OCI-LY1 (cell line): ENCODE measurements around the gene MFSD8.
"Not testable (repeated sequence)": the region's sequence is repeated elsewhere in the genome, so short reads cannot be mapped to it uniquely, and the experiment has no call there.

Experiments used
- H2AFZ ChIP-seq: fragments of 200-600 bp; sonication (generic), shearing (Covaris generic); 2 replicates; pipeline ENCODE4 v1.6.0; 2014; ENCODE audit warnings: antibody characterized with exemption, mild to moderate bottlenecking, low read length
- H3F3A ChIP-seq: fragments of 200-600 bp; sonication (generic), shearing (Covaris generic); 2 replicates; pipeline ENCODE4 v1.6.0; 2014; ENCODE audit warnings: mild to moderate bottlenecking, antibody characterized with exemption, low read length, moderate library complexity; ENCODE audit not compliant: insufficient read depth
- H3K27ac ChIP-seq: fragments of 200-600 bp; sonication (generic); 2 replicates; pipeline ENCODE4 v1.5.1; 2014; ENCODE audit warnings: low read length, mixed run types, mild to moderate bottlenecking, low read depth; ENCODE audit not compliant: poor library complexity, severe bottlenecking
- H3K27me3 ChIP-seq: fragments of 200-600 bp; sonication (generic); 2 replicates; pipeline ENCODE4 v1.6.0; 2014; ENCODE audit warnings: antibody characterized with exemption, mild to moderate bottlenecking, low read length, moderate library complexity; ENCODE audit not compliant: insufficient read depth
- H3K36me3 ChIP-seq: fragments of 200-600 bp; sonication (generic); 2 replicates; pipeline ENCODE4 v1.6.1; 2014; ENCODE audit warnings: mild to moderate bottlenecking, antibody characterized with exemption, low read length, moderate library complexity, mixed read lengths; ENCODE audit not compliant: insufficient read depth
- H3K4me1 ChIP-seq: fragments of 200-600 bp; sonication (generic); 2 replicates; pipeline ENCODE4 v1.5.1; 2014; ENCODE audit warnings: mild to moderate bottlenecking, low read length, moderate library complexity; ENCODE audit not compliant: insufficient read depth, severe bottlenecking
- H3K4me2 ChIP-seq: fragments of 200-600 bp; sonication (generic), shearing (Covaris generic); 2 replicates; pipeline ENCODE4 v1.6.1; 2014; ENCODE audit warnings: low read length
- H3K4me3 ChIP-seq: fragments of 200-600 bp; sonication (generic); 2 replicates; pipeline ENCODE4 v1.5.1; 2014; ENCODE audit warnings: low read length, low read depth, mild to moderate bottlenecking, mixed read lengths; ENCODE audit not compliant: poor library complexity, severe bottlenecking
- H3K79me2 ChIP-seq: fragments of 200-600 bp; shearing (Covaris generic); 2 replicates; pipeline ENCODE4 v1.6.1; 2016; ENCODE audit warnings: mixed run types, low read length, mixed read lengths; ENCODE audit not compliant: insufficient read depth
- H3K9ac ChIP-seq: fragments of 200-600 bp; sonication (generic), shearing (Covaris generic); 2 replicates; pipeline ENCODE4 v1.6.1; 2014; ENCODE audit warnings: mild to moderate bottlenecking, low read length, mixed read lengths
- H3K9me2 ChIP-seq: fragments of 200-600 bp; sonication (generic), shearing (Covaris generic); 2 replicates; pipeline ENCODE4 v1.6.1; 2014; ENCODE audit warnings: low read depth, mild to moderate bottlenecking, low read length, mixed read lengths
- H3K9me3 ChIP-seq: fragments of 200-600 bp; shearing (Covaris generic); 2 replicates; pipeline ENCODE4 v1.6.1; 2014; ENCODE audit warnings: low read length, mixed read lengths
- H4K20me1 ChIP-seq: fragments of 200-600 bp; sonication (generic), shearing (Covaris generic); 2 replicates; pipeline ENCODE4 v1.6.0; 2016; ENCODE audit warnings: mild to moderate bottlenecking, low read length; ENCODE audit not compliant: insufficient read depth
- EZH2 ChIP-seq: fragments of 200-600 bp; sonication (generic), shearing (Covaris generic); IDR thresholded peaks from 2 replicates; pipeline ENCODE4 v1.8.0; 2017; ENCODE audit warnings: borderline replicate concordance, mixed run types, mild to moderate bottlenecking, antibody characterized with exemption, low read length, moderate library complexity, mixed read lengths
- TF ChIP-seq, protein P1 (sequence below): fragments of 200-600 bp; sonication (generic), shearing (Covaris generic); IDR thresholded peaks from 2 replicates; pipeline ENCODE4 v1.5.1; 2017; ENCODE audit warnings: mild to moderate bottlenecking, antibody characterized with exemption, low read length, moderate library complexity, mixed read lengths

The MFSD8 gene

GRCh38 chr4:127917151-127917550 is 47.8 kb downstream of the MFSD8 start:
- no peak for TF ChIP-seq EZH2
- TF ChIP-seq, protein P1, sequence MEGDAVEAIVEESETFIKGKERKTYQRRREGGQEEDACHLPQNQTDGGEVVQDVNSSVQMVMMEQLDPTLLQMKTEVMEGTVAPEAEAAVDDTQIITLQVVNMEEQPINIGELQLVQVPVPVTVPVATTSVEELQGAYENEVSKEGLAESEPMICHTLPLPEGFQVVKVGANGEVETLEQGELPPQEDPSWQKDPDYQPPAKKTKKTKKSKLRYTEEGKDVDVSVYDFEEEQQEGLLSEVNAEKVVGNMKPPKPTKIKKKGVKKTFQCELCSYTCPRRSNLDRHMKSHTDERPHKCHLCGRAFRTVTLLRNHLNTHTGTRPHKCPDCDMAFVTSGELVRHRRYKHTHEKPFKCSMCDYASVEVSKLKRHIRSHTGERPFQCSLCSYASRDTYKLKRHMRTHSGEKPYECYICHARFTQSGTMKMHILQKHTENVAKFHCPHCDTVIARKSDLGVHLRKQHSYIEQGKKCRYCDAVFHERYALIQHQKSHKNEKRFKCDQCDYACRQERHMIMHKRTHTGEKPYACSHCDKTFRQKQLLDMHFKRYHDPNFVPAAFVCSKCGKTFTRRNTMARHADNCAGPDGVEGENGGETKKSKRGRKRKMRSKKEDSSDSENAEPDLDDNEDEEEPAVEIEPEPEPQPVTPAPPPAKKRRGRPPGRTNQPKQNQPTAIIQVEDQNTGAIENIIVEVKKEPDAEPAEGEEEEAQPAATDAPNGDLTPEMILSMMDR = no peak
- no peak overlapping the region for H3K4me3 ChIP-seq
- H3K4me2 ChIP-seq = no peak overlapping the region
- H3K27ac ChIP-seq = no peak overlapping the region
- no peak overlapping the region for H2AFZ ChIP-seq
- H3F3A ChIP-seq = no peaks in the 10 kb centered on the region
- no peaks in the 10 kb centered on the region for H3K9me3 ChIP-seq
- H3K79me2 ChIP-seq = no peaks in the 10 kb centered on the region
- no peaks in the 10 kb centered on the region for H3K27me3 ChIP-seq
- no peaks in the 10 kb centered on the region for H3K4me1 ChIP-seq
- H3K9me2 ChIP-seq = no peaks in the 10 kb centered on the region
- H3K9ac ChIP-seq = no peak overlapping the region
- no peaks in the 10 kb centered on the region for H4K20me1 ChIP-seq
- peaks cover 27% of the 10 kb centered on the region for H3K36me3 ChIP-seq

DNA sequence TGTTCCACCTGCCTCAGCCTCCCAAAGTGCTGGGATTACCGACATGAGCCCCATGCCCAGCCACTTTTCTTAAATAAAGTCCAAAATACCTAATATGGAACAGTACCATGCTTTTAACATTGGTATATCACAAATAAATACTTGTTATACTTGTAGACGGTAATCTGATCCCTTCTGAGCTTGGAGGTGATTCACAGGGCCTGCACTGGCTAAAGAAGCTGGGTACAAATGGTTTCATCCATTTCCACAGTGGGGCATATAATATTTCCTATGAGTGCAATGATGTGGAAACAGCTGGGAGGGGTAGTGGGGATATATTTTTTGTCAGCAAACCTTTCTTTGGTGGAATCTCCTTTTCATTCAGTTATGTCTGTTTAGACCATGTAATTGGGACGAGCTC is 48.5 kb downstream of the MFSD8 start:
- Histone ChIP-seq H3K4me2 (no peak overlapping the region), H3K36me3 (peaks cover 23% of the 10 kb centered on the region), H3K9ac (no peak overlapping the region), H3K27me3 (no peaks in the 10 kb centered on the region), H3K27ac (no peak overlapping the region), H3F3A (no peaks in the 10 kb centered on the region), H3K4me3 (no peak overlapping the region), H2AFZ (no peak overlapping the region), H4K20me1 (no peaks in the 10 kb centered on the region), H3K9me2 (no peaks in the 10 kb centered on the region), H3K9me3 (no peaks in the 10 kb centered on the region), H3K4me1 (no peaks in the 10 kb centered on the region), H3K79me2 (no peaks in the 10 kb centered on the region)
- TF ChIP-seq EZH2 = no peak
- TF ChIP-seq, protein P1 = no peak

GRCh38 chr4:127905029-127905428 is 59.9 kb downstream of the MFSD8 start:
- no peak overlapping the region for H2AFZ ChIP-seq
- H3K36me3 ChIP-seq = no peaks in the 10 kb centered on the region
- H3K79me2 ChIP-seq = no peaks in the 10 kb centered on the region

DNA sequence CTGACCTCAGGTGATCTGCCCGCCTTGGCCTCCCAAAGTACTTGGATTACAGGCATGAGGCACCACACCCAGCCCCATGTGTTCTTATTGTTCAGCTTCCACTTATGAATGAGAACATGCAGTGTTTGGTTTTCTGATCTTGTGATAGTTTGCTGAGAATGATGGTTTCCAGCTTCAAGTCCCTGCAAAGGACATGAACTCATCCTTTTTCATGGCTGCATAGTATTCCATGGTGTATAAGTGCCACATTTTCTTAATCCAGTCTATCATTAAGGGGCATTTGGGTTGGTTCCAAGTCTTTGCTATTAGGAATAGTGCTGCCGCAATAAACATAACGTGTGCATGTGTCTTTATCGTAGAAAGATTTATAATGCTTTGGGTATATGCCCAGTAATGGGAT is 65.3 kb downstream of the MFSD8 start:
- not testable (repeated sequence) for H3K9me2 ChIP-seq, H4K20me1 ChIP-seq, H3K27me3 ChIP-seq, H3K4me3 ChIP-seq, H3K4me2 ChIP-seq, H3K4me1 ChIP-seq, H3F3A ChIP-seq, H3K79me2 ChIP-seq, H3K9me3 ChIP-seq, H3K9ac ChIP-seq, H3K27ac ChIP-seq, H2AFZ ChIP-seq
- peaks cover 46% of the 10 kb centered on the region for H3K36me3 ChIP-seq

More at GRCh38 chr4:127905029-127905428, 59.9 kb downstream of the MFSD8 start:
- Histone ChIP-seq H3K9ac (no peak overlapping the region), H3K27me3 (no peaks in the 10 kb centered on the region), H3K4me2 (no peak overlapping the region), H3K27ac (no peak overlapping the region), H3K9me2 (no peaks in the 10 kb centered on the region), H4K20me1 (no peaks in the 10 kb centered on the region), H3K9me3 (no peaks in the 10 kb centered on the region), H3K4me1 (no peaks in the 10 kb centered on the region), H3K4me3 (no peak overlapping the region), H3F3A (no peaks in the 10 kb centered on the region)
- no peak for TF ChIP-seq EZH2
- TF ChIP-seq, protein P1 = no peak
